ENCODE data around the gene IL1RL2.

IL1RL2 gene

GRCh38 chr2:102285368-102285767 lies 98.5 kb downstream of the IL1RL2 start:
- H3K4me3 ChIP-seq (ENCODE audit: low read length), result no peak overlapping the region
- H3K4me1 ChIP-seq (ENCODE audit: control insufficient read depth, insufficient read depth, low read length), result no peaks in the 10 kb centered on the region
- no peak for DNase-seq (ENCODE audit: low read depth, low spot score)
- no peaks in the 10 kb centered on the region for H3K27me3 ChIP-seq (ENCODE audit: control insufficient read depth, insufficient read depth, low read length)
- no peaks in the 10 kb centered on the region for H3K9me3 ChIP-seq (ENCODE audit: control insufficient read depth, insufficient read depth, low read length)
- WGBS (ENCODE audit: insufficient coverage, insufficient read length), result no CpG with 5 or more reads among the region's 2 CpGs
- no peak overlapping the region for H3K27ac ChIP-seq (ENCODE audit: low read length)
- H3K36me3 ChIP-seq (ENCODE audit: control insufficient read depth, insufficient read depth, low read length), result no peaks in the 10 kb centered on the region

- Histone ChIP-seq H3K4me1 (ENCODE audit: control insufficient read depth, insufficient read depth, low read length) (no peaks in the 10 kb centered on the region), H3K4me3 (ENCODE audit: low read length) (no peak overlapping the region), H3K27me3 (ENCODE audit: control insufficient read depth, insufficient read depth, low read length) (no peaks in the 10 kb centered on the region), H3K27ac (ENCODE audit: low read length) (no peak overlapping the region), H3K36me3 (ENCODE audit: control insufficient read depth, insufficient read depth, low read length) (no peaks in the 10 kb centered on the region), H3K9me3 (ENCODE audit: control insufficient read depth, insufficient read depth, low read length) (no peaks in the 10 kb centered on the region)
- WGBS (ENCODE audit: insufficient coverage, insufficient read length), result no CpG with 5 or more reads among the region's 3 CpGs
- DNase-seq (ENCODE audit: low read depth, low spot score), result no peak
Observed at GRCh38 chr2:102286041-102286440, 99.2 kb downstream of the IL1RL2 start.

GRCh38 chr2:102289129-102289528 lies 102.3 kb downstream of the IL1RL2 start:
- Histone ChIP-seq H3K4me3 (ENCODE audit: low read length) (no peak overlapping the region), H3K9me3 (ENCODE audit: control insufficient read depth, insufficient read depth, low read length) (no peaks in the 10 kb centered on the region), H3K27ac (ENCODE audit: low read length) (no peak overlapping the region), H3K36me3 (ENCODE audit: control insufficient read depth, insufficient read depth, low read length) (no peaks in the 10 kb centered on the region), H3K4me1 (ENCODE audit: control insufficient read depth, insufficient read depth, low read length) (no peaks in the 10 kb centered on the region), H3K27me3 (ENCODE audit: control insufficient read depth, insufficient read depth, low read length) (no peaks in the 10 kb centered on the region)
- DNase-seq (ENCODE audit: low read depth, low spot score), result no peak
- WGBS (ENCODE audit: insufficient coverage, insufficient read length), result no CpG with 5 or more reads among the region's 5 CpGs

All from iPS DF 6.9 (cell line).